Stimulated activated CD4-positive, alpha-beta T cell treated with anti-CD3 and anti-CD28 coated beads, TNF-alpha, amount 100 ng/mL, for 1 hour (primary cell): ENCODE results near the gene HNRNPL.
"Not testable (repeated sequence)": the region's sequence is repeated elsewhere in the genome, so short reads cannot be mapped to it uniquely, and the experiment has no call there.

ENCODE experiments used
- DNase-seq, 3 donors: peaks; one replicate each; pipeline ENCODE4 v3.0.0-alpha.2; 2020; ENCODE audit warnings: low read depth in 3 of 3, low spot score in 1 of 3

Gene HNRNPL

DNA sequence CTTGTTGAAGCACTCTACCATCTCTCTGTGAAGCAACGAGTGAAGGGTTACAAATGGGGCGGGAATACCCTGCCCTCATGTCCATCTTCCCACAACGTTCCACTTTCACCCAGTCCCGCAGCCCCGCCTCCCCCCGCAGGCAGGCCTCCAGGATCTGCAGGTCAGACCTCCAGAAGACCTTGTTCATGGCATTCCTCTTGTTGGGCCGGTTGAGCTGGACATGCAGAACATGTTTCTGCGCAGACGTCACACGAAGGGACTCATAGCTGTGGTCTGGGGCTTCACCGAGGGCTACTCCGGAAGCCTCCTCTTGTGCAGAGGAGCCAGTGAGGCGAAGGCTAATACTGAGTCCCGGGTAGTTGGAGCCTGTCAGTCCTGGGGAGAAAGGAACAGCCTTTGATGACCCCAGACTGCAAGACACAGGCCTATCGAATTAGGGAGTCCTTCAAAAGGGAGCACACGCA lies 18.6 kb downstream of the HNRNPL start:
- no peak for DNase-seq

DNA sequence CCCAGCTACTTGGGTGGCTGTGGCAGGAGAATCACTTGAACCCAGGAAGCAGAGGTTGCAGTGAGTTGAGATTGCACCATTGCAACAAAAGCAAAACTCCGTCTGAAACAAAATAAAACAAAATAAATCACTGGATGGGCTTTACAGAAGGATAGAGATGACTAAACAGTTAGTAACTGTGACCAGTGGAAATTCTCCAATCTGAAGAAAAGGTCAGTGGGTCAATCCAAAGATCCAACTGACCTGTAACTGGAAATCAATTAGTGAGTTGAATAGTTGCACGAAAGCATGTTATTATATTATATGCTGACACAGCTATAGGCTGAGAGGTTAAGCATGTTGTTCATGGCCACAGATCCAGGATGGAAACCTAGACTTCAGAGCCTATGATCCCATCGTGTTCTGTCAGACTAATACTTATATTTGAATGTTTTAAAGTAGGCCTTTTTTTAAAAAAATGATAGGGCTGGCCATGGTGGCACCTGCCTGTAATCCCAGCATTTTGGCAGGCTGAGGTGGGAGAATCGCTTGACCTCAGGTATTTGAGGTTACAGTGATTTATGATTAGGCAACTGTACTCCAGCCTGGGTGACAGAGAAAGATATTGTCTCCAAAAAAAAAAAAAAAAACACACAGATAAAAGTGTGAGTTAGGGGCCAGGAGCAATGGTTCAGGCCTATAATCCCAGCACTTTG lies 19.6 kb downstream of the HNRNPL start:
- DNase-seq: no peak

- not testable (repeated sequence) for DNase-seq
These were observed 20.6 kb downstream of the HNRNPL start for GRCh38 chr19:38829203-38829602.

- DNase-seq: no peak
These were observed 22.8 kb downstream of the HNRNPL start for GRCh38 chr19:38826856-38827551.

GRCh38 chr19:38825936-38826335 lies 23.9 kb downstream of the HNRNPL start:
- DNase-seq: not testable (repeated sequence)

DNA sequence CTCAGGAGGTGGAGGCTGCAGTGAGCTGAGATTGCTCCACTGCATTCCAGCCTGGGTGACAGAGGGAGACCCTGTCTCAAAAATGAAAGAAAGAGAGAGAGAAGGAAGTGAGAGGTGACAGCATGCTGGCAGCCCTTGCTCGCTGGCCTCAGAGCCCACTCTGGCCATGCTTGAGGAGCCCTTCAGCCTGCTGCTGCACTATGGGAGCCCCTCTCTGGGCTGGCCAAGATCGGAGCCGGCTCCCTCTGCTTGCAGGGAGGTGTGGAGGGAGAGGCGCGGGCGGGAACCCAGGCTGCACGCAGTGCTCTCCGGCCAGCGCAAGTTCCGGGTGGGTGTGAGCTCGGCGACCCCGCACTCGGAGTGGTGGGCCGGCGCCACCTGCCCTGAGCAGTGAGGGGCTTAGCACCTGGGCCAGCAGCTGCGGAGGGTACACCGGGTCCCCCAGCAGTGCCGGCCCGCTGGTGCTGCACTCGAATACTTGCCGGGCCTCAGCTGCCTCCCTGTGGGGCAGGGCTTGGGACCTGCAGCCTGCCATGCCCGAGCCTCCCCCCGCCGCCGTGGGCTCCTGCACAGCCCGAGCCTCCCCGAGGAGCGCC lies 28.5 kb downstream of the HNRNPL start:
- DNase-seq: not testable (repeated sequence)

DNA sequence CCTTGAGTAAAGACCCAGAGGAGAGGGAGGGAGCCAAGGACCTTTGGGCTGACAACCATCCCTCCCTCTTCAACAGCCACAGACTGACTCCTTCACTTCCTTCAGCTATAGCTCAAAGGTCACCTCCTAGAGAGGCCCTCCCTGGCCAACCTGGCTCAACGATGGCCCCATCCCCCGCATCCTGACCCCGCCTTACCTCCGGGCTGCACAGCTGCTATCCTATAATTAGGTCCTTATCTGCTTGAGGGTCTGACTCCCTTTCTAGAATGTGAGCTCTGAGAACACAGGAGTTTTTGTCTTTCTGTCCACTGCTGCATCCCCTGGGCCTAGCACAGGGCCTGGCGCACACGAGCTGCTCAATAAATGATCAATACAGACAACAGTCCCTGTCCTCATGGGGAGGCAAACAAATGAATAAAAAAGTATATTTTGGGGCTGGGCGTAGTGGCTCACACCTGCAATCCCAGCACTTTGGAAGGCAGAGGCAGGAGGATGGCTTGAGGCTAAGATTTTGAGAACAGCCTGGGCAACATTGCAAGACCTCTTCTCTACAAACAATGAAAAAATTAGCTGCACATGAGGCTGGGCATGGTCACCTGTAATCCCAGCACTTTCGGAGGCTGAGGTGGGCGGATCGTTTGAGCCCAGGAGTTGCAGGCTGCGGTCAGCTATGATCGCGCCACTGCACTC lies 30.4 kb downstream of the HNRNPL start:
- DNase-seq: no peak

DNA sequence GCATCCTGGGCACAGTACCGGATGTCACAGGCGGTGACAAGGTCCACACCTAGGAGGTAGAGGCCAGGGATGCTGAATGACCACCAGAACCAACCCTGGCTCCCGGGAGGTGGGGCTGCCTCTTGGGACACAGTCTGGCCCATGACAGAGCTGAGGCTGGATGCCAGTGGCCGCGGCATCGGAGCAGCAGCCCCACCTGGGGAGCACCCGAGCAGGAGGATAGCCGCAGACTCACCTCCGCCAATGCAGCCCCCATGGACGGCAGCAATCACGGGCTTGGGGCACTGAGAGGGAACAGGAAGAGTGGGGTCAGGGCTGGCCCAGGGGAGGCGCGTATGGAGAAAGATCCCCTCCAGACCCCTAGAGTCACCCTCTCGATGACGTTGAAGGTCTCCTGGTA lies 32.7 kb downstream of the HNRNPL start:
- no peak for DNase-seq

DNA sequence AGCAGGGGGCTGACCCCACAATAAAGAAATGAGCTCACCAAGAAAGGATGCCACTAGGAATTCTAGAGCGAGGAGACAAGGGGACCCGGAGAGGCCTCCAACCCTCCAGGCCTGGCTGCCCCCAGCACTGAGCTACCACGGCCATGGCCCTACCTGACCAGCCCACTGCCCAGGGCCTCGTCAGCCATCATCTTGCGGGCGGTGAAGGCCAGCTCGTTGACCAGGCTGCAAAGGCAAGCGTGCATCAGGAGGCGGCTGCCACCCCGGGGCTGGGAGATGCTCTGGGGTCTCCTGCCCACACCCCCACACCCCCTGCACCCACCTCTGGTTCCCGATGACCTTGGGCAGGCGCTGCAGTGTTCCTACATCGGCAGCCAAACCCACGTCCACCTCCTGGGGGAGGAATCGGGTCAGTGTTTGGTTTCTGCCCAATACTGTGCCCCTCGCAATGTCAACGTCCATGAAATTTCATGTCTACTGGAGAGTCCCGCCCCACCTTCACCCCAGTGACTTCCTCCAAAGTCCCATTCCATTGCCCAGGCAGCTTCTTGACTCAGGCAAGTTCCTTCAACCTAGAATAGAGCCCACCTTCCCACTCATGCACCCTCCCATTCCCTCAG lies 33.5 kb downstream of the HNRNPL start:
- DNase-seq: no peak

GRCh38 chr19:38815059-38816001 lies 34.5 kb downstream of the HNRNPL start:
- no peak for DNase-seq

DNA sequence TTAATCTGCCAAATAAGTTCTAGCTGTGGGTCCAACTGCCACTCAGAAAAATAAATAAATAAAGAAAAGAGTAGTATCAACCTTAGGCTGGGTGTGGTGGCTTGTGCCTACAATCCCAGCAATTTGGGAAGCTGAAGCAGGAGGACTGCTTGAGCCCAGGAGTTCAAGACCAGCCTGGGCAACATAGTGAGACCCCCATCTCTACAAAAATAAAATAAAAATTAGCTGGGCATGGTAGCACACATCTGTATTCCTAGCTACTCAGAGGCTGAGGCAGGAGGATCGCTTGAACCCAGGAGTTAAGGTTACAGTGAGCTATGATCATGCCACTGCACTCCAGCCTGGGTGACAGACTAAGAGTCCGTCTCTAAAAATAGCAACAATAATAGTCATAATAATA lies 35.9 kb downstream of the HNRNPL start:
- not testable (repeated sequence) for DNase-seq

DNA sequence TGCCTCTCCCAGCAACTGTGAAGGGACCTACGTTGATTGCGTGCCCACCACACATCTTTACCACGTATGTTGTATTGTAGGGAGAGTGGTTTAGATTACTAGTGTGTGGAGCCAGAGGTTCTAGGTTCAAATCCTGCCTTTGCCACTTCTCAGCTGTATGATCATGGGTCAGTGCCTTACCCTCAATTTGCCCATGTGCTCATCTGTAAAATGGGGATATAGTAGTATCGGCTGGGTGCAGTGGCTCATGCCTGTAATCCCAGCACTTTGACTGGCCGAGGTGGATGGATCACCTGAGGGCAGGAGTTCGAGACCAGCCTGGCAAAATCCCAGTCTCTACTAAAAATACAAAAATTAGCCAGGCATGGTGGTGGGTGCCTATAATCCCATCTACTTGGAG lies 36.5 kb downstream of the HNRNPL start:
- no peak for DNase-seq

- DNase-seq: no peak
These were observed 36.9 kb downstream of the HNRNPL start, which contains the start of gene LGALS4 for GRCh38 chr19:38812841-38813320. Gene LGALS4, minus strand, starts transcription at chr19:38812945. Its CDS starts 59 bp downstream, at chr19:38812886.

- no peak for DNase-seq
These were observed 37.6 kb downstream of the HNRNPL start for GRCh38 chr19:38812009-38812840.

DNA sequence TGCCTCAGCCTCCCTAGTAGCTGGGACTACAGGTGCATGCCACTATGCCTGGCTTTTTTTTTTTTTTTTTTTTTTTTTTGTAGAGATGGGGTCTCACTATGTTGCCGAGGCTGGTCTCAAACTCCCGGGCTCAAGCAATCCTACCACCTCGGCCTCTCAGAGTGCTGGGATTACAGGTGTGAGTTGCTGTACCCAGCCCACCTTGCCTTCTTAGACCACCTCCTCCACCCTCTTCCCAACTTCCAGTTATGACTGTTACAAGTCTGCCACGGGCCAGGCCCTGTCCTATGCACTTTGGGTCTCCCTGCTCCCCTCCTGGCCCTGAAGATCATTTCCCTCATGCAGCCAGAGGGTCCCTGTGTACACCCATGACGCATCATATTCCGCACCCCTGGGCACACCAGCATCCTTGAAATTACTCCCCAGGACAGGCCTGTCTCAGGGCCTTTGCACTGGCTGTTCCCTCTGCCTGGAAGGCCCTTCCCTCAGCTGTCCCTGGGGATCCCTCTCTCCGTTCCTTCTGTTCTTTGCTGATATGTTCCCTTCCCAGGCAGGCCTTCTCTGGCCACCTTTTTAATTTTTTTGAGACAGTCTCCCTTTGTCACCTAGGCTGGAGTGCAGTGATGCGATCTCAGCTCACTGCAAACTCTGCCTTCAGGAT lies 40.1 kb downstream of the HNRNPL start:
- DNase-seq: no peak

DNA sequence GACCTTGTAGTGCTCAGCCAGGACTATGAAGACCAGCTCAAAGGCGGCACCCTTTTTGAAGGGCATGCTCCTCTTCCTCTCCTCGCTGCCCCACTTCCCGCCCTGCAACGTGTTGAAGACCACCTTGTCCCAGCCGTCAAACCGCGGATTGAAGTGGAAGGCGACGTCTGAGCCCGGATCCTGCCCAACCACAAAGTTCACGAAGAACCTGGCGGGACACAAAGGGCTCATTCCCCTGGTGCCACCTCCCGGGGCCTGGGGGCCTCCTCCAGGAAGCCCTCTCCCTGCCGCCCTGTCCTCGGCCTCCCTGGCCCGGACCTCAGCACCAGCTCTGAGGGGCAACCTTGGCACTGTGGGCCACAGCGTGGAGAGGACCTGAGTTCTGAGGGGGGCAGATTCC lies 41.0 kb downstream of the HNRNPL start:
- no peak for DNase-seq

DNA sequence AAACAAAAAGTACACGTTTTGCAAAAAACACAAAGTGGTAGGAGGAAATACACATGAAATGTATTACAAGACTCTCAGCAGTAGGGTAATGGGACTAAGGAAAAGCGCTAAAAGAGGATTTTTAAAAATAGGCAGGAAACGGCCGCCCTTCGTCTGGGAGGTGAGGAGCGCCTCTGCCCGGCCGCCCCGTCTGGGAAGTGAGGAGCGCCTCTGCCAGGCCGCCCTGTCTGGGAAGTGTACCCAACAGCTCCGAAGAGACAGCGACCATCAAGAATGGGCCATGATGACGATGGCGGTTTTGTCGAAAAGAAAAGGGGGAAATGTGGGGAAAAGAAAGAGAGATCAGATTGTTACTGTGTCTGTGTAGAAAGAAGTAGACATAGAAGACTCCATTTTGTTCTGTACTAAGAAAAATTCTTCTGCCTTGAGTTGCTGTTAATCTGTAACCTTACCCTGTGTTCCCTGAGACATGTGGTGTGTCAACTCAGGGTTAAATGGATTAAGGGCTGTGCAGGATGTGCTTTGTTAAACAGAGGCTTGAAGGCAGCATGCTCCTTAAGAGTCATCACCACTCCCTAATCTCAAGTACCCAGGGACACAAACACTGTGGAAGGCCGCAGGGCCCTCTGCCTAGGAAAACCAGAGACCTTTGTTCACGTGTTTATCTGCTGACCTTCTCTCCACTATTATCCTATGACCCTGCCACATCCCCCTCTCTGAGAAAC lies 42.2 kb downstream of the HNRNPL start:
- not testable (repeated sequence) for DNase-seq

- no peak for DNase-seq
These were observed 43.4 kb downstream of the HNRNPL start for GRCh38 chr19:38806371-38806770.
